Activated CD4-positive, alpha-beta T cell treated with anti-CD3 and anti-CD28 coated beads for 1 hour (primary cell): Measurements from ENCODE around the gene RBMS3.

ENCODE experiments used
- DNase-seq: peaks from one replicate; pipeline ENCODE4 v3.0.0-alpha.2; 2020

RBMS3 gene

DNA sequence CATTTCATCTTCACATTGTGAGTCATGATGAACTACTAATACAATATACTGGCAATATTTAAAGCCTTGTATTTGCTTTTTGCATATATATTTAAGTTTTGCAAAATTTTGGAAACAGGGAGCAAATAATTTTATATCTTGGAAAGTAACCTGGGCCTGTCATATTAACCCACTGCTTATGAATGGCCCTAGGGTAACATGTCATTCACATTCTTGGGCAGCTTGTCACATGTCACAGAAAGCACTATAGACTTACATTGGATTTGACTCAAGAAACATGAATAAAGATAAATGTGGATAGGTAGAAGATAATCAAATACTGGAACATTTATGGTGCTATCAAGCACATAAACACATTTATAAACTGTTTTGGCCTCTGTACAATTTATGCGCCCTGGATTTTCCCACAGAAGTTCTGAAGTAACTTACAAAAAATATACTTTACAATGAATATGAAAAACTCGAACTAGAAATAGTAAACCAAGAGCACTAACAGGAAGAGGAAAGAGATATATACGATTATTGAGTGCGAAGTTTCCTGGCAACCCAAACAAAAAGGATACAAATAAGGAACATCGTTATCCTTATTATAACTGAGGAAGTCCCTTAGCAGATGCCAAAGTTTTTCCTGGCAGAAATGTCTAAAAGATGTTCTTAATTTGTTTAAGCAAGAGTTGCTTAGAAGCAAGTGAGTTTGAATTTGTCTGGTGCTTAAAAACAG, 257.2 kb downstream of the RBMS3 start:
- no peak for DNase-seq

DNA sequence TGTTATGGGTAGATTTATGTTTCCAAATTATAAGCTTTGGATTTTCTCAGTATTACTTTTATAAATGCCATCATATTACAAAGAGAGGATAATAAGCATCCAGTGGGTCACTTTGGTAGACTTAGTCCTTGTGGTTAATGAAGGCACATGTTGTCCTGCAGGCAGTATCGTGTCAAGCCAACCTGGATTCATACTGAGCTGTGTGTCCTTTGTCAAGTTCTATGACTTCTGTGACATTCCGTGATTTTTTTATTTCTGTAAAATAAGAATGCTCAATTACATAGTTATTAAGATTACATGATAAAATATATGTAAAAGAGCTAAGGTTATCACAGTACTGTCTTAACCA, 257.7 kb downstream of the RBMS3 start:
- DNase-seq = no peak

DNA sequence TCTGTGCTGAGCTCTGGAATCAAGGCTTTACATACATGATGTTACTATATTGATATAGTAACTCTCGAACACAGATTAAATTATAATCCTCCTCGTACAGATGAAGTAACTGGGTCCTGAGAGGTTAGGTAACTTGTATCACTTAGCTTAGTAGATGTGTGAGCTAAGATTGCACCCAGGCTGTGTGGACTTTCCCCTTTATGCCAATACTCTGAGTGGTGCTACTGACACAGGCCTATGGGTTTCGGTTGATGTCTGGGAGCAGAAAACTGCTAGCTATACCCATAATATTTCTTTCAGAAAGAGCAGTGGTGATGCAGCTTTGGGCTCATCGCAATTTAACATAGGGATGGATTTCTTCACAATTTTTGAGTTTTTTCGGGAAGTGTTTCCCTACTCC, 259.7 kb downstream of the RBMS3 start:
- no peak for DNase-seq

DNA sequence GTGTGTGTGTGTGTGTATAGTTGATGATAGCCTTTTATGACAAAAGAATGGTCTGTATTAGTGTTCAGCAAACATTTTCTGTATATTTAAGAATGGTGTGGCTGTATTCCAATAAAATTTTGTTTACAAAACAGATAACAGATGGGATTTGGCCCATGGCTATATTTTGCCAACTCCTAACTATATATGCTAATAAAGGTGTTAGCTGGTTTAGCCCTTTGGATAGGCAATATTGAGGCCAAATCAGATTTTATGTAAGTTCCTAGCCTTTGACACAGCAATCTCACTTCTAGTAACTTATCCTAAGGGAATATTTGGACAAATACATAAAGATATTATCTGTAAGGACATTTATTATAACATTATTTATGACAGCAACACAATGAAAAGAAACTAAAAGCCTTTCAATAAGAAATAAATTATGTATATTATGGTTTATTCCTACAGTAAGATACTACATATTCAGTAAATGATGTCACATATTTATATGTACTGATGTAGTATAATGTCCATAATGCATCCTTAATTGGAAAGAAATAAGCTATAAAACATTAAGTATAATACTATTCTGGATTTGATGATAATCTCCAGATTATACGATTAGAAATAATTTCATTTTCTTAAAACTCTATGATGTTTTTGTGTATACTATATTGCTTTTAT, 264.0 kb downstream of the RBMS3 start:
- no peak for DNase-seq

DNA sequence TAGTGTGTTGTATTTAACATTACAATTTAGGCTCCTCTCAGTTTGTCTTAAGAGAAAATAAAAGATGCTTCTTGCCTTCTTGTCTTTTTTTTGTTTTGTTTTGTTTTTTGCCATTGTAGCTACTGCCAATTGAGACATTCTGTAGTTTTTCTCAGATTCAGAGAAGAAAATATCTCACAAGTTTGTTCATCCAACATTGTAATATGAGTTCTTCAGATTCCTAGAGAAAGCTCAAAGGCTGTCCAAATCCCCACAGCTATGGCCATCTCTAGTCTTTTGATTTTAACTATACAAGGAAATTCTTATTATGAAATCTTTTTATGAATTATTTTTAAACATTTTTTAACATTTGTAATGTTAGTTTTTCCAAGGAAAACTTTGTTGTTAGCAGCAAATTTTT, 264.7 kb downstream of the RBMS3 start:
- no peak for DNase-seq

DNA sequence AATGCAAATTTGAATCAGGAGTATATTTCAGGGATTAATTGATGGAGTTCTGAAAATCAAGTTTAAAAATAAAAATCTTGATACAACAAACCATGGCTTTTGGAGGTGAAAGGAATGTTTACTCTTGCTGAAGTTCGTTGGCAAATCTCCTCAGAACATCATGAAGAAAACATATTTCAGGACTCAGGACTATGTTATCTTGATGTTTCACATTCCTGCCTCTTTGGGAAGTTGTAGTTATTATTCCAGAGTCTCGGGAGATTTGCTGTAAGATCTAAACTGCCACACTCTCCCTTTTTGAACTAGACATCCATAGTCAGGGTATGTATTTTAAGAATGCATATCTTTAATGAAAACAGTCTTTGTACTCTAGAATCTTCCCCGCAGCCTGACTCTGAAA, 271.2 kb downstream of the RBMS3 start:
- DNase-seq = no peak

DNA sequence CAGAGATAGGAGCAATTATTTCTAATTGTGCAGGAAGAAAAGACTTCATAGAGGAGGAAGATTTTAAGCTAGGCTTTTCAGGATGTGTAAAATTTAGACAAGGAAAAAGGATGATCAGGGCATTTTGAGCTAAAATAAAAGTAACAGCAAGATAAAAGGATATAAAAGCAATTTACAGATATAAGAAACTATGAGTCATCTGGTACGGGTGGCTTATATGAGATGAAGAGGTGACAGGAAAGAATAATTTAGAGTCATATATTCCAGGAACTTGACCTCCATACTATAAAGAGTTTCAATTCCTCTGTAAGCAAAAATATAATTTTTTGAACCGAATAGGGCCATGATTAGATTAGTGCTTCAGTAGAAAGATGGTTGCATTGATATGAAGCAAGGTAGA, 273.7 kb downstream of the RBMS3 start:
- DNase-seq = no peak

DNA sequence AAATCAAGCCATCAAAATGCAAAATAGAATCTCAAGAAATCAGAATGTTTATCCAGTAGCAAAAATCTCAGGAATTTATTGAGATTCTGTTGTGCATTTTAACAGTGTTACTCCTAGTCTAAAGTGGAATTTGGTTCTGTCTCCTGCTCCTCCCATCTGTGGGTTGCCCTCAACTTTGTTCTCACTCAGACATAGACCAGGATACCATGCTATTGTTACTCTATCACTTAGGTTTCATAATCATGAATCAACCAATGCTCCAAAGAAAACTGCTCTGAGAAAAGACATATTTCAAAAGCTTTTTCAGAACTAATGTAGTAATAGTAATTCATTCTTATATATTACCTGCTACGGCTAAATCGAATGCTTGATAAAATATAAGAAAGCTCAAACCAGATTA, 274.7 kb downstream of the RBMS3 start:
- no peak for DNase-seq

DNA sequence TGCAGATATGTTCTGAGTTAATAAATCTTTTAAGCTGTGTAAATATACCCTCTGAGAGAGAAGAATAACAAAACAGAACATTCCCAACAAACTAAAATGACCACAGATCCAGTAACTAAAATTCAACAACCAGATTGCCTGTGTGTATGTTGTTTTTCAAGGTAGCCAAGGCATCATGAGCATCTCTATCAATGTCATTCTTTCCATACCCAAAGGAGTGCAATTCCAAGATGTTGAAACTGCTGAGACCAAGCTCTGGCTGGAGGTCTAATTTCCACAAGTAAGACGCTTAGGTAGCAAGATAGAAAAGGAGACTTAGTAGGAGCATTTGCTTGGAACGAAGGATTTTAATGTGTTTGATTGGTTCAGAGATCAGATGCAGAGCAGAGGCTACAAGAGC, 276.3 kb downstream of the RBMS3 start:
- no peak for DNase-seq

DNA sequence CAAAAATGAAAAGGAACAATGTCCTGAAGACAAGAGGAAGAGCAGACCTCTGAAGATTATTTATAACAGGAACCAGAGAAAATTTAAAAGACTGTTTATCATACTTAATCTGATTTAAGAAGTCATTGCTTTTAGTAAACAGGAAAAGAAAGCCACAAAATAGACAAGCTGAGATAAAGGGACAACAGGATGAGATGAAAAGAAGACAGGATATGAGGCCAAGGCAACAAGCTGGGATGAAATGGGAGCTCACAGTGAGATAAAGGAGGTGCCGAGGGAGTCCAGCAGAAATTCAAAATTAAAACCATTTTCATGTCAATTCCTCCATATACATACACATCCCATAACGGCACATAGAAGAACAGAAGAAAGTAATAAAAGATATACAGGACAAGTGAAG, 277.0 kb downstream of the RBMS3 start:
- DNase-seq = no peak

DNA sequence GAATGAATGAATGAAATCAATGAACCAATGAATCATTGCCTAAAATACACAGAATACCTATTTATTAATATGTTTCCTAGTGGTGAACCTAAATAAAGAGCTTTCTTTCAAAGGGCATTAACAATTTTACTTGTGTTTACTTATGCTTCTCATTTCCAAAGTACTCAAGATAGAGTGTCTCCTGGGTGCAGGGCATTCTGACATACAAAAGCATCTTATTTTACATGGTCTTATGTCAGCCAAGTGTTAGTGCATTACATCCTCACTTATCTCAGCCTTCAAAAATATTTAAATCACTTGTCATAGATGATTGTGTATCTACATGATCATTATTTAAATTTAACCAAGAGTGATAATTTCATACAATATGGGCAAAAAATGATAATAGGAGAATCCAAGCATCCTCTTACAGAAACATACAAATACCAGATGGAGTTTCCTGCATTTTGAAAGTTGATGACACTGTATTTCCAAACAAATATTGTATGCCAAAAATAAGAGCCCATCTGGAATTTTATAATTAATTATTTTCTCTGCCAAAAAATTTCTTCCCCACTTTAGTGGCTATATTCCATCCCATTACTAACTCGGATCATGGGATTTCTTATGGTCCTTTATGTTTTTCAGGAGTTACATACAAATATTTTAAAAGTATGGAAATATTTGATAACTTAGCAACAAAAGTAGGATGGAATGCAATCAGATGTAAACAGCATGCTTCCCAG, 279.0 kb downstream of the RBMS3 start:
- no peak for DNase-seq

DNA sequence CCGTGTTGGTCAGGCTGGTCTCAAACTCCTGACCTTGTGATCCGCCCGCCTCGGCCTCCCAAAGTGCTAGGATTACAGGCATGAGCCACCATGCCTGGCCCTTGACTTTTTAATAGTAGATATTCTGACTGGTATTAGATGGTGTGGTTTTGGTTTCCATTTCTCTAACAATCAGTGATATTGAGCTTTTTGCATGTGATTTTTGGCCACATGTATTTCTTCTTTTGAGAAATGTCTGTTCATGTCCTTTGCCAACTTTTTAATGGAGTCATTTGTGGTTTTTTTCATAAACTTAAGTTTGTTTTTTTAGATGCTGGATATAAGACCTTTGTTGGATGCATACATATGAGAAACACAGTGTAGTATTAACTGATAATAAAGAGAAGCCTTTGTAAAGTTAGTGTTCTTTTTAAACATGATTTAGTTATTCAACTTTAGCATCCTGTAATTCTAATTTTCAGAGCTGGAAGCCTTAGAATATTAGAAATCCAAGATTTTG, 280.8 kb downstream of the RBMS3 start:
- no peak for DNase-seq

DNA sequence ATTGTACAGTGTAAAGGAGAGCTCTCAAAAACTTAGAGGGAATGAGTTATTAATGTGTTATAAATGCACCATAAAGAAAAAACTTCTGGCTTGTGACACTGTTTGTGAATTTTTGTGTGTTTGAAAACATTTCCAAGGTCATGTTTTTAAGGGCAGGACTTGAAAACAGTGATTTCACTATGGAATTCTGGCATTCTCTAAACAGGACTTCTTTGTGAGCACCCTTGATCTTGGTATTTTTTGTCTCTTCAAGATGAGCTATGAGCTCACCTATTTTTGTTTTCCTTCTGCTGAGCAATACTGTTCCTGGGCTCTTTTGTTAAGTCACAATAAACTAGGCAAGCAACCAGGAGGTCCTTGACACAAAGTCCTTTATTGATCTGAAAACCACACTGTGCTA, 284.4 kb downstream of the RBMS3 start:
- no peak for DNase-seq

DNA sequence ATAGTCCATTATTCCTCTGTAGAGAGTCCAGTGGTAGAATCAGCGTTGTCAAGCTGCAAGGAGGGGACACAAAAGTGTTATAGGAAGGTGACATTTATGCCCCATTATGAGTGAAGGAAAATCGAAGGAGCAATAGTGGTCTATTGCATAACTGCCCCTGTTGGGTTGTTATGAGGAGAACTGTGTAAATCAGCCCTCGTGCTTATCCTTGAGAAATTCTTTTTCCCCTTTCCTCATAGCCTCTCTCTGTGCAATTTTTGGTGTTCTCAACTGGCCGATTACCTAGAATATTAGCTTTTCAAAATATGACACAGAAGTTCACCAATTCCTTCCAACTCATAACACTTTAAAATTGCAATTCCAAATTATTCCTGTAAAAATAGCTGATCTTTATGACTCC, 286.6 kb downstream of the RBMS3 start:
- no peak for DNase-seq

DNA sequence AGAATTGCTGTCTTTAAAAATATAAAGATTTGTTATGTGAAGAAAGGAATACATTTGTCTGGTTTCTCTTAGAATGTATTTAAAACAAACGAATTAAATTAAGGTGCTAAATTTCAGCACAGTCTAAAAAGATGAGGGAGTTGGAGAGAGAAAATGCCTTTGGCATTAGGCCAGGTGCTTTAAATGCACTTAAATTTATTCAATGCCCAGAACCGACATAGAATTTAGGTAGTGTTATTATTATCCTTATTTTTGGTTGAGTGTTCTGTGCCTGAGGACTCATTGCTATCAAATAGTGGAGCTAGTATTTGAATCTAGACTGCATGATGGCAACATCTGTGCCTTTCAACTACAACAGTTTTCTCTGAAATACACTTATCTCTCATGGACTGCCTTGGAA, 287.5 kb downstream of the RBMS3 start:
- no peak for DNase-seq

DNA sequence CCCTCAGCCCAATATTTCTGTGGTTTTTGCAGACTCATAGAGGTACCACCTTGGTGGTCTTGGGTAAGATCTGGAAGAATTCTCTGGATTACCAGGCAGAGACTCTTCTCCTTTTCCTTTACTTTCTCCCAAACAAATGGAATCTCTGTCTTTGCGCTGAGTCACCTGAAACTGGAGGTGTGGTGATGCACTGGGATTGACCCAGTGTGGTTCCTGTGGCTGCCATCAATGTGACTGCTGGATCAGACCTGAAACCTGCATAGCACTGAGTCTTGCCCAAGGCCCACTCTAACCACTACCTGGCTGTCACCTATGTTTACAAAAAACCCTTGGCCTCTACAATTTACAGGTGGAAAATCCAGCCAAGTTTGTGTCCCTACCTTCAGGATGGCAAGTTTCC, 295.3 kb downstream of the RBMS3 start:
- no peak for DNase-seq

DNA sequence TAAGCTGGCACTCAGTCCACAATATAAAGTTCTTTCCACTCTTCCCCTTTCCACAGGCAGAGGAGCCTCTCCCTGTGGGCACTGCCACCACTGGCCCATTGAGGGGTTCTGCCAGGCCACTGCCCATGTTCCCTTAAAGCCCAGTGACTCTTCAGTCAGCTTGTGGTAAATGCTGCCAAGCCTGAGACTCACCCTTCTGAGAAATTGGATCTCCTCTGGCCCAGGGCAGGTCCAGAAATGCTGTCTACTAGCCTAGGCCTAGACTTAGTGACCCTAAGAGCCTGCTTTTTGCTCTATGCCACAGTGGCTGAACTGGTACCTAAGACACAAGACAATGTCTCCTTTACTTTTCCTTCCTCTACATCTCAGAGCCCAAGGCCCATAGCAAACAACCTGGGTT, 295.8 kb downstream of the RBMS3 start:
- DNase-seq = no peak

DNA sequence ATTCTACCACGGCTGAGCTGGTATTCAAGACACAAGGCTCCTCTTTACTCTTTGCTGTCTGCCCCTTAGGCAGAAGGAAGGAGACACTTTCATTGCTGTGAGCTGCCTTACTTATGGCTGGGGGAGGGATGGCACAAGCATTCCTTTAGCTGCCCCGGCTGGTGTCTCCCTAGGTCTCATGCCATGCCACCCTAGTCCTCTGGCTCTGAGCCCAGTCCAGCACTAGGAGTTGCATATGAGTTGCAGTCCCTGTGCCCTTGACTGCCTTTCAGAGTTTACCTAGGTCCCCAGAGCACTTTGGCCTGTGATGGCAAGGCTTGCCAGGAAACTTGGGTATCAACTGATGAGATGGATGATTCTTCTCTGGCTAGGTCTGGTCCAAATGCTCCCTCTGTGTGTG, 296.4 kb downstream of the RBMS3 start:
- no peak for DNase-seq

DNA sequence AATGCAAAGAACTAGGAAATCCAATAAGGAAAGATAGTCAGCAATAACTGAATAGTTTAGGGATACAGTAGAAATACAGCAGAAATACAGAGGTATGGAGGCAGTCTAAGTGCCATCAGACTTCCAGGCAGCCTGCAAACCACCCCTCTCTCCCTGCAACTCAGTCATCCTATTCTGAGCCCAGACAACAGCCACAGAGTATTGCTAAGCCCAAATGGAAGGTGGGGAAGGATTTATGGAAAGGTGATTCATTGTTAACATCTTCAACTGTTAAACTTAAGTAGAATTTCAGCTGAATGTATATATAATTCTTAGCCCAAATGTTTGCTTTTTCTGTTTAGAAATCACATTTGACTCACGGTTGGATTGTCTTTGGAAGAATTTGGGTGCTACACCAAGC, 300.4 kb downstream of the RBMS3 start:
- no peak for DNase-seq

DNA sequence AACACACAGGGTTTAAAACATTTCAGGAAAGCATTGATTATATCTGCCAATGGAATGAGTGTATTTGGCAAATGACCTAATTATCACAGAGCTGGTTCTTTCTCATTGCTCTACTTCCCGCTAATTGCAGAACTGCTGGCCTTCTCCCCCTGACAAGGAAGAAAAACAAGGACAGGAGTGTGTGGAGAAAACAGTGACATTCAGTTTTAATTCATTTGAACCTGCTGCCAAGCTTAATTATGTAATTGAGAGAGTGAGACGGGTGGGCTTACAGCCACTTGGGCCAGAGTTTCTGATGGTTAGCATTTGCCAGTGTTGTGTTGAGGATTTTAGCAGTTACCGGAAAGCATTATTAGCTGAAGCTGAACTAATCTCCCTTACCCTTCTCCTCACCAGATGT, 301.4 kb downstream of the RBMS3 start:
- DNase-seq = no peak

DNA sequence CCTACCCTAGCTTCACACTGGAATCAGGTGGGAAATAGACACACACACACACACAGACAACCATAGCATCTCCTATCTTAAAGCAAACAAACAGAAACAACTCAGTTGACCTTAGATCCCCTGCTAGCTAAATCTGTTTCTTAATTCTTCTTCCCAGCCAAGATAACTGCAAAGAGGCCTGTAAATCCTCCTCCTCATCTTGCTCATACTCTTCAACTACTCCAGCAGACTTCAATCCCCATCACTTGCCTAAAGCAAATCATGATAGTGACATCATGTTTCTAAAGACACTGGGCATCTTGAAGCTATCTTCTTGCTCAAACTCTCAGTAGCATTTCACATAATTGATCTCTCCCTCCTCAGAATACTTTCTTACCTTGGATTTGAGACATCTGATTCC, 303.0 kb downstream of the RBMS3 start:
- no peak for DNase-seq

DNA sequence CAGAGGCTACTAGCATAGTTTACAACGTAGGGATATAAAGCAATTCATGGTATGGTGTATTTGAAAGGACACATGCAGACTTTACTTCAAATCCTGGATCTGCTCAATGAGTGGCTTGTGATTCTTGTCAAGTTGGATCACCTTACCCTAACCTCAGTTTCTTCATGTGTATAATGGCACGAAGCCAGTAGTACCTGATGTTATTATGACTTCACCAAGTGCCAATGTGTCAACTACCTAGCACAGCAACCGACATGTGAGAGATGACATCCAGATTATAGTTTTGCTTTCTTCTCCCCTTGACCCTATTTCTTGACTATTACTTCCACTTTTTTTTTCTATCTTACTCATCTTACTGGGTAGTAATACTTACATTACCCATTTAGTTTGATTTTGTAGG, 304.5 kb downstream of the RBMS3 start:
- DNase-seq = no peak

DNA sequence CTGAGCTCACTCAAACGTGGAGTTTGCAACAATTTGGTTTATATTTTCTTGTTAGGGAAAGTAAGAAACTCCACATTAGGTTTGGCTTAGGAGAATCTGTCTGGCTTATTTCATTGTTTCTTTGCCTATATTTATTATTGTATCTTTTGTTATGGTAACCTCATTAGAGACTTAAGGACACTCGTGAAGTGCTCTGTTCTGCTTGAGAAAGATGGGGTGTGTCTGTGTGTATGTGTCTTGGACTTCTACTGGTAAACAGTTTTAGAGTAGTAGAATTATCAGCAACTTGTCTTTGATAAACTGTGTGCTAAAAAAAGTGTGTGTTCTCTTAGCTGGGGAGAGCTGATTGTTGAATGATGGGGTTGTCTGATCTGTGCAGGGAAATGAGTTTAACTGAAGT, 306.5 kb downstream of the RBMS3 start:
- no peak for DNase-seq

DNA sequence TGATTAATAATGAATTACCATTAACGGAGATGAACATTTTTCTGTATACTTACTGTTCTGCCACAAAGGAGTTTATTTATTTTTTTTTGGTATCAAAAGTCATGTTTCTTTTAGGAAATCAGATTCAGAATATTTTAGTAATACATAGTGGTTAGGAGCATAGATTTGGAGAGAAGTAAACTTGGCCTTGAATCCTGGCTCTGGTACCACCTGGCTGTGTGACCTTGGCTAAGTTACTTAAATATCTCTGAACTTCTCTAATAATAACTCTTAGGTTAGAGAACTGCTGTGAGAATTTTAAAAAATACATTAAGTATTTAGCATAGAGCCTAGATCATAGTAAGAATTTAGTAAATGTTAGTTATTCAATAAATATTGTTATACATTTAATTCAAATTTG, 309.1 kb downstream of the RBMS3 start:
- DNase-seq = no peak
